GM12878 (cell line): ENCODE data around the gene MGAT5. TPM values are rescaled to one million over a fixed set of nuclear protein-coding genes. Genes with fewer than 3 reads are reported as not detected.

Source experiments
- ATAC-seq: fragments of 200-7000 bp; cut with Tn5 transposase; 3 replicates; pipeline ENCODE4 v1.9.1; 2020; ENCODE audit warnings: mild to moderate bottlenecking, moderate library complexity
- BruUV-seq: library from RNA; stranded (reverse); fragments of 400-500 nt; replicated peaks from 2 replicates; lab custom pipeline; 2021; lab: Mats Ljungman, UMichigan
- CTCF ChIA-PET: fragments of 300-600 bp; sonication (Branson Sonifier 250); formaldehyde crosslinking; extraction: SDS; loops from one replicate; lab custom pipeline; 2021; ENCODE audit warnings: inconsistent platforms; lab: Yijun Ruan, JAX
- POLR2A ChIA-PET: fragments of 350-600 bp; formaldehyde crosslinking; extraction: SDS; loops from one replicate; lab custom pipeline; 2021; ENCODE audit warnings: inconsistent platforms; lab: Charles Lee
- RAD21 ChIA-PET: fragments of 300-600 bp; sonication (Branson Sonifier 250); formaldehyde crosslinking; loops from one replicate; lab custom pipeline; 2023; ENCODE audit warnings: antibody characterized with exemption; ENCODE audit not compliant: unreplicated experiment; lab: Charles Lee
- SMC1A ChIA-PET: fragments of 300-600 bp; sonication (Branson Sonifier 250); formaldehyde crosslinking; loops from one replicate; lab custom pipeline; 2023; ENCODE audit not compliant: unreplicated experiment, uncharacterized antibody; lab: Charles Lee
- DNase-seq: peaks from one replicate; pipeline ENCODE4 v3.0.0-alpha.2; 2011; ENCODE audit warnings: low read depth, low spot score
- FAIRE-seq: peaks from 3 replicates; lab custom pipeline; 2011; peaks lifted over from hg19 to GRCh38; lab: Jason Lieb, UNC
- H2AFZ ChIP-seq: 2 replicates; pipeline ENCODE4 v1.6.0; 2011; ENCODE audit warnings: low read depth, low read length, control low read depth; ENCODE audit not compliant: control insufficient read depth
- H3K27ac ChIP-seq: 2 replicates; pipeline ENCODE4 v1.5.1; 2011; ENCODE audit warnings: control low read depth; ENCODE audit not compliant: control insufficient read depth, insufficient read depth
- H3K27me3 ChIP-seq, 2 experiments: replicated peaks in 1 of 2; 2 replicates each; pipeline versions ENCODE4 v1.6.0 to v1.6.1; 2011; ENCODE audit warnings: low read length in 1 of 2; ENCODE audit not compliant: control insufficient read depth in 2 of 2, insufficient read depth in 2 of 2
- H3K36me3 ChIP-seq, 2 experiments: 2 replicates each; pipeline ENCODE4 v1.5.1; 2011; ENCODE audit warnings: low read length in 1 of 2; ENCODE audit not compliant: control insufficient read depth in 2 of 2, insufficient read depth in 2 of 2
- H3K4me1 ChIP-seq: 2 replicates; pipeline ENCODE4 v1.6.1; 2011; ENCODE audit warnings: mild to moderate bottlenecking, low read length, moderate library complexity, mixed read lengths; ENCODE audit not compliant: control insufficient read depth, insufficient read depth
- H3K4me2 ChIP-seq: 2 replicates; pipeline ENCODE4 v1.6.0; 2011; ENCODE audit warnings: control low read depth; ENCODE audit not compliant: control insufficient read depth, insufficient read depth
- H3K4me3 ChIP-seq: fragments of 200-600 bp; sonication (generic); 2 replicates; pipeline ENCODE4 v1.5.1; 2016
- H3K79me2 ChIP-seq: 2 replicates; pipeline ENCODE4 v1.6.0; 2011; ENCODE audit warnings: low read length; ENCODE audit not compliant: control insufficient read depth, insufficient read depth
- H3K9ac ChIP-seq: 2 replicates; pipeline ENCODE4 v1.8.0; 2011; ENCODE audit warnings: low read length, control low read depth, mixed read lengths; ENCODE audit not compliant: control insufficient read depth, insufficient read depth
- H3K9me3 ChIP-seq: replicated peaks from 3 replicates; pipeline ENCODE4 v1.5.1; 2011; ENCODE audit warnings: mild to moderate bottlenecking, low read length; ENCODE audit not compliant: control insufficient read depth, insufficient read depth
- H4K20me1 ChIP-seq: 2 replicates; pipeline ENCODE4 v1.6.0; 2011; ENCODE audit not compliant: control insufficient read depth, insufficient read depth
- CBX3 ChIP-seq: fragments of 200-600 bp; sonication (generic); IDR thresholded peaks from 2 replicates; pipeline ENCODE4 v1.6.1; 2016; ENCODE audit warnings: low read depth, borderline replicate concordance
- SIN3A ChIP-seq: IDR thresholded peaks from 2 replicates; pipeline ENCODE4 v1.6.1; 2012; ENCODE audit warnings: low read depth, low read length, improper control_type of control experiment
- SP1 ChIP-seq: IDR thresholded peaks from one replicate; pipeline ENCODE4 v1.6.1; 2011; ENCODE audit warnings: low read depth, low read length
- TARDBP ChIP-seq: IDR thresholded peaks from 2 replicates; pipeline ENCODE4 v1.6.1; 2016; ENCODE audit warnings: borderline replicate concordance
- TCF12 ChIP-seq: IDR thresholded peaks from 2 replicates; pipeline ENCODE4 v1.6.1; 2011; ENCODE audit warnings: low read depth, mild to moderate bottlenecking, low read length
- TCF7 ChIP-seq: IDR thresholded peaks from 2 replicates; pipeline ENCODE4 v1.6.1; 2014; ENCODE audit warnings: antibody characterized with exemption, borderline replicate concordance
- ZBED1 ChIP-seq: IDR thresholded peaks from 2 replicates; pipeline ENCODE4 v1.6.1; 2016; ENCODE audit warnings: borderline replicate concordance
- ZNF217 ChIP-seq: fragments of 450-650 bp; IDR thresholded peaks from 2 replicates; pipeline ENCODE4 v1.6.1; 2017; ENCODE audit warnings: antibody characterized with exemption, mild to moderate bottlenecking
- WGBS: methylation state at CpG from one replicate; pipeline ENCODE4 v1.1.6; 2016; ENCODE audit warnings: low lambda C conversion rate; ENCODE audit not compliant: insufficient replicate concordance, insufficient coverage; ENCODE audit errors: missing lambda C conversion rate; 5-methylcytosine and 5-hydroxymethylcytosine counted together
- in situ Hi-C: fragments of 300-500 bp; cut with MboI; formaldehyde crosslinking; loops from 9 replicates; pipeline ENCODE4 v1.14.3; 2018; ENCODE audit warnings: mixed read lengths
- intact Hi-C: fragments of 100-400 bp; cut with micrococcal nuclease; formaldehyde crosslinking; loops from one replicate; pipeline ENCODE4 v1.14.2; 2022; ENCODE audit not compliant: unreplicated experiment
- polyA plus RNA-seq, 11 experiments: library from polyadenylated mRNA; depleted of rRNA in 4 of 11; unstranded in 6 of 11; stranded (reverse) in 5 of 11; fragments of >200 nt; fragmentation: Nextera tagmentation in 4 of 11; fragmentation: Illumina TruSeq in 1 of 11; extraction: Ambion mirVana in 4 of 11; extraction: Trizol in 1 of 11; gene quantifications; 1 replicate in 1 of 11; 2 replicates in 10 of 11; pipeline versions ENCODE4 v1.2.1 to v1.2.3, GENCODE V29; 2011 to 2016; ENCODE audit warnings: inconsistent platforms in 2 of 11, missing spikeins in 2 of 11, low read depth in 1 of 11
- total RNA-seq, 4 experiments: library from RNA; depleted of rRNA in 3 of 4; stranded (reverse); fragments of >200 nt in 3 of 4; fragmentation: Illumina TruSeq in 1 of 4; extraction: Trizol in 1 of 4; gene quantifications; 2 replicates each; pipeline versions ENCODE4 v1.2.1 to v1.2.3, GENCODE V29; 2013 to 2021
- TF ChIP-seq, protein P1 (sequence below): IDR thresholded peaks from 2 replicates; pipeline ENCODE4 v1.6.1; 2011; ENCODE audit warnings: borderline replicate concordance, low read depth, mild to moderate bottlenecking, moderate library complexity, mixed read lengths, low read length; ENCODE audit not compliant: insufficient read depth; ENCODE audit errors: extremely low read length

Gene MGAT5
- total and polyA plus RNA-seq, 10 of the 15 experiments (the other 5 are each of a cell fraction or from before 2014, with no cell fraction given) = 4.9 to 104 (median 36.2) TPM

DNA sequence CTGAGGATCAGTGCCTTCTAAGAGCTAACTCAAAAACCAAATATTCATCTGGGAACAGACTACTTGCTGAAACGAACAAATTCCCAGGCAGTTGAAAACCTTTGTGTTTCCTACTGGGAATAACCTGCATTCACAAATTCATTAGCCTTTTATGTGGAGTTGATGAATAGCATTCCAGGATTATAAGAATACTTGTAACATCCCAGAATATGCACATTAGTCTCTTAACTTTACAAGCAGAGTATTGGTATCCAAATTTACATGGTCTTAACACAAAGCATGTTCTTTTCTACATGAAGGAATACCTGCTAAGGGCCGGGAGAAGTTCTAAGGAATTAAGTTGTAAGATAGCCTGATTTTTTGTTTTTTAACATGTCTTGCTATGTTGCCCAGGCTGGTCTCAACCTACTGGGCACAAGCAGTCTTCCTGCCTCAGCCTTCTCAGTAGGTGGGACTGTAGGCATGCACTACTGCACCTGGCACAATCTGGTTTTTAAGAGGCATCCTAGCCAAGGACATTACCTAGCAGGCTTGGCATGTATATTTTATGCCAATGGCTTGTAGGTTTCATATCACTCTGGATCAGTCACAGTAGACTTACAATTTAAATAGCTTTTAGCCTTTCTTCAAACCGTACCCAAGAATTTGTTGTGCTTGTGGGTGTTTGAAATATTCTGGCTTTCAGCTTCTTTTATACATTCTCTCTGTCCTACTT, 50.7 kb downstream of the MGAT5 start:
- ChIA-PET RAD21 (interaction anchor here (0.8 kb wide), 1 partner anchor 59 kb away, joined by 3 read pairs; no protein-coding TSS in a partner anchor), CTCF (interaction anchor here (1.5 kb wide), 1 partner anchor 25 kb away, joined by 4 read pairs; no protein-coding TSS in a partner anchor), SMC1A (interaction anchor here (1.0 to 1.9 kb wide), 3 partner anchors 12 to 19 kb away, joined by 3 to 5 read pairs (median 3); no protein-coding TSS in a partner anchor), POLR2A (no interaction called here)
- ATAC-seq = no peak
- Histone ChIP-seq H4K20me1 (no peaks in the 10 kb centered on the region; the same call in 1 of the 2 replicates), H3K27ac (no peak overlapping the region), H3K4me1 (peaks cover 13% of the 10 kb centered on the region), H3K4me2 (no peak overlapping the region), H3K27me3 (no peaks in the 10 kb centered on the region), H3K9ac (no peak overlapping the region), H2AFZ (no peak overlapping the region)
- WGBS = 75% methylated on average over 3 of the region's 3 CpGs
- no peak for FAIRE-seq
- in situ Hi-C loops = no loop called here
- TF ChIP-seq, protein P1, sequence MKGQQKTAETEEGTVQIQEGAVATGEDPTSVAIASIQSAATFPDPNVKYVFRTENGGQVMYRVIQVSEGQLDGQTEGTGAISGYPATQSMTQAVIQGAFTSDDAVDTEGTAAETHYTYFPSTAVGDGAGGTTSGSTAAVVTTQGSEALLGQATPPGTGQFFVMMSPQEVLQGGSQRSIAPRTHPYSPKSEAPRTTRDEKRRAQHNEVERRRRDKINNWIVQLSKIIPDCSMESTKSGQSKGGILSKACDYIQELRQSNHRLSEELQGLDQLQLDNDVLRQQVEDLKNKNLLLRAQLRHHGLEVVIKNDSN = no peak
- TF ChIP-seq SP1 (no peak), TARDBP (no peak), ZBED1 (no peak), TCF7 (no peak), TCF12 (no peak), ZNF217 (no peak), CBX3 (no peak), SIN3A (no peak)
- TF ChIP-seq, all 136 proteins: peak for 0
- peaks cover 3 to 9% of the 10 kb centered on the region in 2 experiments; a peak in 3 of 4 replicates for H3K36me3 ChIP-seq
- peaks cover 29% of the 10 kb centered on the region for H3K79me2 ChIP-seq
- BruUV-seq = no TSS peak
- H3K4me3 ChIP-seq = no peak overlapping the region
- intact Hi-C loops = no loop called here
- H3K9me3 ChIP-seq = no peaks in the 10 kb centered on the region; the same call in 1 of the 3 replicates
- DNase-seq = no peak
